ENCODE measurements around the gene PAK4. TPM values are rescaled to one million over a fixed set of nuclear protein-coding genes. Genes with fewer than 3 reads are reported as not detected.

Gene PAK4
- total and polyA plus RNA-seq, 2 experiments from 2014 or later = 20.3 to 39.6 TPM

GRCh38 chr19:39183104-39183503 is 57.5 kb downstream of the PAK4 start:
- H3K4me1 ChIP-seq (ENCODE audit: insufficient read depth) = no peaks in the 10 kb centered on the region
- no peak overlapping the region for H3K27ac ChIP-seq
- H3K9me3 ChIP-seq (ENCODE audit: low read depth) = no peaks in the 10 kb centered on the region
- no peaks in the 10 kb centered on the region for H3K27me3 ChIP-seq
- H3K36me3 ChIP-seq (replicated peaks; ENCODE audit: insufficient read depth, low read depth) = no peaks in the 10 kb centered on the region
- H3K4me3 ChIP-seq = no peak overlapping the region
- H3K9me2 ChIP-seq (replicated peaks; ENCODE audit: insufficient read depth) = no peaks in the 10 kb centered on the region
- WGBS (ENCODE audit: low lambda C conversion rate, missing lambda C conversion rate) = 89% methylated on average over 8 of the region's 8 CpGs
- H3K79me2 ChIP-seq = no peaks in the 10 kb centered on the region
- no peak overlapping the region for H3K4me2 ChIP-seq
- no peak for DNase-seq (ENCODE audit: low spot score)
- TF ChIP-seq EZH2phosphoT487 (IDR thresholded peaks at IDR 0.05; ENCODE audit: low read depth, severe bottlenecking, unreplicated experiment) (no peak), CTCF (IDR thresholded peaks at IDR 0.05; ENCODE audit: poor library complexity) (no peak), EZH2 (IDR thresholded peaks at IDR 0.05; ENCODE audit: borderline replicate concordance) (no peak)
- no peak overlapping the region for H2AFZ ChIP-seq
- no peaks in the 10 kb centered on the region for H4K20me1 ChIP-seq (ENCODE audit: insufficient read depth, poor library complexity, severe bottlenecking)

- 91% methylated on average over 8 of the region's 8 CpGs for WGBS (ENCODE audit: low lambda C conversion rate, missing lambda C conversion rate)
- Histone ChIP-seq H2AFZ (no peak overlapping the region), H3K4me3 (no peak overlapping the region)
Observed at GRCh38 chr19:39186391-39186790, 60.8 kb downstream of the PAK4 start.

GRCh38 chr19:39187552-39187943 is 62.0 kb downstream of the PAK4 start:
- no peaks in the 10 kb centered on the region for H4K20me1 ChIP-seq (ENCODE audit: insufficient read depth, poor library complexity, severe bottlenecking)
- WGBS (ENCODE audit: low lambda C conversion rate, missing lambda C conversion rate) = 58% methylated on average over 8 of the region's 8 CpGs

More at GRCh38 chr19:39186391-39186790, 60.8 kb downstream of the PAK4 start:
- H3K9me3 ChIP-seq (ENCODE audit: low read depth) = no peaks in the 10 kb centered on the region
- H3K27me3 ChIP-seq = no peaks in the 10 kb centered on the region
- DNase-seq (ENCODE audit: low spot score) = no peak
- no peak overlapping the region for H3K27ac ChIP-seq
- TF ChIP-seq EZH2phosphoT487 (IDR thresholded peaks at IDR 0.05; ENCODE audit: low read depth, severe bottlenecking, unreplicated experiment) (no peak), CTCF (IDR thresholded peaks at IDR 0.05; ENCODE audit: poor library complexity) (no peak), EZH2 (IDR thresholded peaks at IDR 0.05; ENCODE audit: borderline replicate concordance) (no peak)
- no peaks in the 10 kb centered on the region for H3K4me1 ChIP-seq (ENCODE audit: insufficient read depth)
- no peaks in the 10 kb centered on the region for H4K20me1 ChIP-seq (ENCODE audit: insufficient read depth, poor library complexity, severe bottlenecking)
- no peaks in the 10 kb centered on the region for H3K9me2 ChIP-seq (replicated peaks; ENCODE audit: insufficient read depth)
- no peaks in the 10 kb centered on the region for H3K79me2 ChIP-seq
- H3K36me3 ChIP-seq (replicated peaks; ENCODE audit: insufficient read depth, low read depth) = no peaks in the 10 kb centered on the region
- no peak overlapping the region for H3K4me2 ChIP-seq

More at GRCh38 chr19:39187552-39187943, 62.0 kb downstream of the PAK4 start:
- H3K9me3 ChIP-seq (ENCODE audit: low read depth) = no peaks in the 10 kb centered on the region
- no peak overlapping the region for H3K27ac ChIP-seq
- H3K4me1 ChIP-seq (ENCODE audit: insufficient read depth) = no peaks in the 10 kb centered on the region
- H3K36me3 ChIP-seq (replicated peaks; ENCODE audit: insufficient read depth, low read depth) = no peaks in the 10 kb centered on the region
- H3K4me3 ChIP-seq = no peak overlapping the region
- H3K27me3 ChIP-seq = no peaks in the 10 kb centered on the region
- no peak overlapping the region for H3K4me2 ChIP-seq
- H2AFZ ChIP-seq = no peak overlapping the region
- H3K79me2 ChIP-seq = no peaks in the 10 kb centered on the region
- no peak for DNase-seq (ENCODE audit: low spot score)
- TF ChIP-seq EZH2 (IDR thresholded peaks at IDR 0.05; ENCODE audit: borderline replicate concordance) (no peak), CTCF (IDR thresholded peaks at IDR 0.05; ENCODE audit: poor library complexity) (no peak), EZH2phosphoT487 (IDR thresholded peaks at IDR 0.05; ENCODE audit: low read depth, severe bottlenecking, unreplicated experiment) (no peak)
- H3K9me2 ChIP-seq (replicated peaks; ENCODE audit: insufficient read depth) = no peaks in the 10 kb centered on the region
